GM19193 (cell line): ENCODE results near the gene BNIP1.
A peak's percentile ranks its signal among the peaks of the same experiment; 100 is the strongest.

Source experiments
- POLR2A ChIP-seq: IDR thresholded peaks from 4 replicates; pipeline ENCODE4 v1.6.1; 2011; ENCODE audit not compliant: insufficient read depth, insufficient read length; ENCODE audit errors: extremely low read depth

Gene BNIP1

DNA sequence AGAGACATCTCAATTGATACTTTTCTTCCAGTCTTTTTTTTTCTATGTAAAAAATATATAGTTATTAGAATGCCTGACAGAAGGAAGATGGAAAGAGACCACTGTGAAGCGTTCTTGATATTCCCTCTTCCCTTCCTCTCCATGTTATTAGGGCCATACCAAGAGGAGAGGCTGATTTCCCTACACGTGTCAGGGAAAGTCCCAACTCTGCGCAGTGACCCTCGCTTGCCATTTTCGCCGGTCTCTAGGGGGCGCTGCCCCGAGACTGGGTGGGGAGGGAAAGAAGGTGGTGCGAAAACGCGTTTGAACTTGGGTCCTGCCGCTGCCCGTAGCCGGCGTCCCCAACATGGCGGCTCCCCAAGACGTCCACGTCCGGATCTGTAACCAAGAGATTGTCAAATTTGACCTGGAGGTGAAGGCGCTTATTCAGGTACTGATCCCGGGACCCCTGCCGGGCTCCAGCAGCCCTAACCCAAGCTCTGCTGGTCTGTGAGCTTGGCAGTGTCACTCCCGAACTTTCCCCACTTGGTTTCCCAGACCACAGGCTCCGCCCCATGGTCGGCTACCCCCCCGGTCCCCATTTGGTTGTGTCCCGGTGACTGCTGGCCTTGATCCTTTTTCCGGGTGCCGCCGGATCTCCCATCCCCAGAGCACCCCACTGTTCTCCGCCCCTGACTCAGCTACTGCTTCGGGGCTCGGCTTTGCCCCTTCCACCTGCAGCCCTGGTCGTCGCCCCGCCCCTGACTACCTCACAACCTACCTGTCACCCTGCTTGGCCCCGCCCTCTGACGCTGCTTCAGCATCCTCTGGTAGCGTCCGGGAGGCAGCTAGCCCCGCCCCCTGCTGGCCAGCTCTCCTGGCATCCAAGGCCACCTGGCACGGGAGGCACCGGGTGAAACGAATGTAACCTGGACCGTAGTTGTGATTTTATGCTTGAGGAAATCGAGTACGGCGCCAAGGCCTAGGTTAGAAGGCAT is at the start of gene BNIP1:
TSS of gene BNIP1 (plus strand) at position 332 of the 977 bp plus-strand sequence. CDS start at position 347, 15 bp downstream.
- TF ChIP-seq POLR2A: peak; percentile 80

DNA sequence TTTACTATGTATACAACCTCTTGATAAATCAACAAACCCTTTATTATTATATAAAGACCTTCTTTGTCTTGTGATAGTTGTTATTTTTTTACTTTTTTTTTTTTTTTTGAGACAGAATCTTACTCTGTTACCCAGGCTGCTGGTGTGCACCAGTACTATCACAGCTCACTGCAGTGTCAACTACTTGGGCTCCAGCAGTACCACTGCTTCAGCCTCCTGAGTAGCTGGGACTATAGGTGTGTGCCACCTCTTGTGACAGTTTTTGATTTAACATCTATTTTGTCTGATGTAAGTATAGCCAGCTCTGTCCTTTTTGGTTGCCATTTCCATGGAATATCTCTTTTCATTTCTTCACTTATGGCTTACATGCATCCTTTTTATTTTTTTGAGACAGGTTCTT is 45.5 kb upstream of the BNIP1 start:
- no peak for TF ChIP-seq POLR2A

DNA sequence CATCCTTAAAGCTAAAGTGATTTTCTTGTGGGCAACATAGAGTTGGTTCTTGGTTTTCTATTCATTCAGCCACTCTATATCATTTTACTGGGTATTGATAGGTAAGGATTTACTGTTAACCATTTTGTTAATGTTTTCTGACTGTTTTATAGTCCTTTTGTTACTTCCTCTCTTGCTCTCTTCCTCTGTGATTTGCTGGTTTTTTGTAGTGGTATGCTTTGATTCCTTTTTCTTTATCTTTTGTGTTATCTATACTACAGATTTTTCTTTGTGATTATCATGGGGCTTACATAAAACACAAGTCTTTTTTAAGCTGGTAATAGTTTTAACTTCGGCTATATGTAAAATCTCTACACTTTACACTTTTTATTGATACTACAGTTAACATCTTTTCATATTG is 44.9 kb upstream of the BNIP1 start:
- no peak for TF ChIP-seq POLR2A

GRCh38 chr5:173101245-173101644 is 43.1 kb upstream of the BNIP1 start:
- no peak for TF ChIP-seq POLR2A

- TF ChIP-seq POLR2A: no peak
These were observed 40.9 kb upstream of the BNIP1 start for GRCh38 chr5:173103411-173103810.

DNA sequence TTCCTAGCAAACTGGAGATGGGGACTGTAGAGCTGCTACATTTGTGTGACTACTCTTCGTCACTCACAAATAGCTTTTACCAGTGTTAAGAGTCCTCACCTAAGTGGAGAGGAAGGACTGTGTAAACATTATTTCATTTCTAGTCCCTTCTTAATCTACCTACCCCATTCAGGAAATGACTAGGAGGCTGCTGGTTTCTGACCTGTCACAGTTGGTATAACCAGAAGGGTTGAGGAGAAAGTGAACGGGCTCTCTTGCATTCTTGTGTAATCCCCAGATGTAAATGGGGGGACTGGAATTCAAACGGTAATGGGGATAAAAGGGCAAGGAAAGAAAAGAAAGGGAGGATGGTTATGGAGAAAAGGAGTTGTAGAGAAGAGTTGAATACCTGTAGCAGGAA is 35.4 kb upstream of the BNIP1 start:
- no peak for TF ChIP-seq POLR2A

DNA sequence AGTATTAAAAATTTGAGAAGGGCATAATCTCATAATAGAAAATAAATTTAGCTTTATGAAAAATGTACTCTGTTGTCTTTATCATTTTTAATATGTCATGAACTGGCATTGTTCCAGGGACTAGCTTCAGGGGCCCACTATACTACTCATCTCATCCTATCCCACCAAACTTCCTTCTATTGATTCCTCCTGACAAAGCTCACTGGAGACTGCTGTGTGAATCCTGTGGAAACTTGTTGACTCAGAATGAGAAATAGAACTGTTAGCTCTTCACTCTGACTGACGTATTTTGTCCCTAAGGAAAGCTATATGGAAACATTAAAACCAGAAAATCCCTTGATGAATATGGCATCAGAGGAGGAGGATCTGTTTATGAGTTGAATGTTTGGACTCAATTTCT is 29.8 kb upstream of the BNIP1 start:
- no peak for TF ChIP-seq POLR2A

- no peak for TF ChIP-seq POLR2A
These were observed 24.6 kb upstream of the BNIP1 start for GRCh38 chr5:173119719-173120118.

- TF ChIP-seq POLR2A: no peak
These were observed 20.9 kb upstream of the BNIP1 start for GRCh38 chr5:173123416-173123815.

GRCh38 chr5:173138707-173139106 is 5.6 kb upstream of the BNIP1 start:
- TF ChIP-seq POLR2A: no peak

DNA sequence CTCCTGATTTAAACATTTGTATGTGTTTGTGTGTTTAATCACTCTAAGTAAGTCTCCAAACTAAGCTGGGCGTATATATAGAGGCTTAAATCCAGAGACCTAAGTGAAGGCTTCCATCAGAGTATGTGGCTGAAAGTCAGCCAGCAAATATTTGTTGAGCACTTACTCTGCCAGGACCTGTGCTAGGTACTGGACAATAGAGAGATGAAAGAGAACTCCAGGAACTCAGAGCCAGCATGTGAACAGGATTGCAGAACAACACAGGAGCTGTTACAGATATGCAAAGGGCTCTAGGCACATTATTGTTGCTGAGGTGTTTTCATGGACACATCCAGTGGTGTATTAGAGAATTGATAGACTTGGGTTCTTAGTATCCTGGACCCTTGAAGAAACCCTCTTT is 4.7 kb upstream of the BNIP1 start:
- no peak for TF ChIP-seq POLR2A

GRCh38 chr5:173140769-173141168 is 3.6 kb upstream of the BNIP1 start:
- TF ChIP-seq POLR2A: no peak

DNA sequence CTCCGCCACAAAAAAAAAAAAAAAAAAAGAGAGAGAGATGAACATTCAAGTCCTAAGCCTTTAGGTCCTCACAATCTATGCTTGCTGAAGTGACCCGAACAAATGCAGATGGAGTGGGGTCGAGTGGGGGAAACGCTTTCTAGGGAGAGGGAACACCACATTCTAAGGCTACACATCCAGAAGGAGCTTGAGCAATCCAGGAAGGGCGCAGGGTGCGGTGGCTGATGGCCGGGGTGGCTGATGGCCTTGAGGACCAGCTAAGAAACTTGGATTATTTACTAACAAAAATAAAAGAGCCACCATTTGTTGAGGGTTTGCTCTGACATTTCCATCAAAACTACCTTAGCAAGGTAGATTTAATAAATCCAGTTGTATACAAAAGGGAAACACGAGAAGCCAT is 764 bp upstream of the BNIP1 start:
- TF ChIP-seq POLR2A: no peak

DNA sequence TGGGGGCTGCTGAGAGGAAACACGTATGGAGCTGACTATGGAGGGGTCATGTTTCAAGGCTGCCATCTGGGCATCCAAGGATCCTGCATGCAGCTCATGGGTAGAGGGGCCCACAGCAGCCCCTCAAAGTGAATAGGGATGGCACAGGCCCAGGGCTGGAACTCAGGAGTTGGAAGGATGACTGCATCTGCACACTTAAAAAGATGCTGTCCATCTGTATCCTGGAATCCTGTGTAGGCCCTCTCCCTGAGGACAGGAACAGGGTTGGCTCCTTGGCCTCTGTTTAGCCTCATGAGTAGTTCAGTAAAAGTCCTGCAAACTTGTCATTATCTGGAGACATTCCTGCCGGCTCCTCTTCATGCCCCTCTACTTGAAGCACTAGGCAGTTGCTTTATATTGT is 4.0 kb downstream of the BNIP1 start:
- TF ChIP-seq POLR2A: no peak

DNA sequence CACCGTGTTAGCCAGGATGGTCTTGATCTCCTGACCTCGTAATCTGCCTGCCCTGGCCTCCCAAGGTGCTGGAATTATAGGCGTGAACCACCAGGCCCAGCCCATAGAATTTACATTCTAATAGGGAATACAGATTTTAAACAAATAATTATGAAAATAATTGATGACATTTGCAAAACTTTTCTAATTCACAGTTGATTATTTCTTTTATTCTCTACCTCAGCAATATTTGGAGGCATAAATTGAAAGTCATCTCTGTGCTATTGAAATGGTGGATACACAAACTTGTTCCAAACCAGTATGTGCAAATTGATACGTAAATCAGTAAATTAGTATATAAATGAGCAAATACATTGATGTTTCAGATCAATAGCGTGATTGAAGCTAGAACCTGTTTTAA is 8.2 kb downstream of the BNIP1 start:
- TF ChIP-seq POLR2A: no peak

- TF ChIP-seq POLR2A: no peak
These were observed 9.5 kb downstream of the BNIP1 start for GRCh38 chr5:173153842-173154241.
